ENCODE measurements around the gene THAP4.

DNA sequence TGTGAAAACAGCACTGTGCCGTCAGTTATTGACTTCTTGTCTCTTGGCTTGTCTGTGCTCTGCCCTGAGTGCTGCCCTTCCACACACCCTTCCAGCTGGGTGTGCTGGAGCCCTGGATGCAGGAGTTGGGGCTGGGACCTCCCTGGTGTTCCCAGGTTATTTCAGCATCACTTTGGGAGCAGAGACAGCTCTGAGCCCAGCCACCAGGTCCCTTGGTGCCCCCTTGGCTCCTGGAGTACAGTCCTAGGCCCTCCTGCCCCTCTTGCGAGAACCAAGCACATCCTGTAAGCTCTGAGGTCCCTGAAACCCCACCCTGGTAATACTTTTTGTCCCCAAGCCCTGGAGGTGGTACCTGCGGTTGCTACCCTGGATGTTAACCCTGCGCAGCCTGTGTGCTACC lies 54.2 kb downstream of the THAP4 start:
- TF ChIP-seq EP300 (IDR thresholded peaks at IDR 0.05; ENCODE audit: borderline replicate concordance in 1 of 2, low read depth in 1 of 2, low read length in 1 of 2) (no peak), YY1 (IDR thresholded peaks at IDR 0.05; ENCODE audit: low read depth) (no peak), JUND (IDR thresholded peaks at IDR 0.05) (no peak), GABPA (IDR thresholded peaks at IDR 0.05; ENCODE audit: low read depth) (no peak), TAF1 (IDR thresholded peaks at IDR 0.05; ENCODE audit: borderline replicate concordance, low read depth, low read length) (no peak)
- TF ChIP-seq, protein P1, sequence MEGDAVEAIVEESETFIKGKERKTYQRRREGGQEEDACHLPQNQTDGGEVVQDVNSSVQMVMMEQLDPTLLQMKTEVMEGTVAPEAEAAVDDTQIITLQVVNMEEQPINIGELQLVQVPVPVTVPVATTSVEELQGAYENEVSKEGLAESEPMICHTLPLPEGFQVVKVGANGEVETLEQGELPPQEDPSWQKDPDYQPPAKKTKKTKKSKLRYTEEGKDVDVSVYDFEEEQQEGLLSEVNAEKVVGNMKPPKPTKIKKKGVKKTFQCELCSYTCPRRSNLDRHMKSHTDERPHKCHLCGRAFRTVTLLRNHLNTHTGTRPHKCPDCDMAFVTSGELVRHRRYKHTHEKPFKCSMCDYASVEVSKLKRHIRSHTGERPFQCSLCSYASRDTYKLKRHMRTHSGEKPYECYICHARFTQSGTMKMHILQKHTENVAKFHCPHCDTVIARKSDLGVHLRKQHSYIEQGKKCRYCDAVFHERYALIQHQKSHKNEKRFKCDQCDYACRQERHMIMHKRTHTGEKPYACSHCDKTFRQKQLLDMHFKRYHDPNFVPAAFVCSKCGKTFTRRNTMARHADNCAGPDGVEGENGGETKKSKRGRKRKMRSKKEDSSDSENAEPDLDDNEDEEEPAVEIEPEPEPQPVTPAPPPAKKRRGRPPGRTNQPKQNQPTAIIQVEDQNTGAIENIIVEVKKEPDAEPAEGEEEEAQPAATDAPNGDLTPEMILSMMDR (IDR thresholded peaks at IDR 0.05): no peak
